Measurements from ENCODE around the gene RBPJ.

Gene RBPJ

DNA sequence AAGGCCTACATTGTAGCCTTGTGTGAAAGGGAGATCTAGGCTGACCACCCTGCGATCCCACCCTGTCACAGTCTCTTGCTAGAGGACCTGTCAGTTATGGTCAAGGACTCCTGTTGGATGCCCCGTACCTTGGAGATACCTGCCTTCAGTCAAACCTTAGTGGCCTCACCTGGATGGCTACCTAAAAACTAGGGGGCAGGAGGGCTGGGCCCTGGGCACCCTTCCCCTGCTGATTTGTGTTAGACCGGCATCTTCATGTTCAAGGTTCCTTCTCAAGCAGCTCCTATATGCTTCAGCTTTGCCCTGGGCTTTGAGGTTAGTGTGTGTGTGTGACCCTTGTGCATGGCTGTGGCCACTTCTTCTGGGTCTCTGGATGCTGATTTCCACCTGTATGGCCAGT, 134.1 kb downstream of the RBPJ start:
- DNase-seq (ENCODE audit: extremely low read depth in 1 of 2, low read depth in 1 of 2), result no peak

DNA sequence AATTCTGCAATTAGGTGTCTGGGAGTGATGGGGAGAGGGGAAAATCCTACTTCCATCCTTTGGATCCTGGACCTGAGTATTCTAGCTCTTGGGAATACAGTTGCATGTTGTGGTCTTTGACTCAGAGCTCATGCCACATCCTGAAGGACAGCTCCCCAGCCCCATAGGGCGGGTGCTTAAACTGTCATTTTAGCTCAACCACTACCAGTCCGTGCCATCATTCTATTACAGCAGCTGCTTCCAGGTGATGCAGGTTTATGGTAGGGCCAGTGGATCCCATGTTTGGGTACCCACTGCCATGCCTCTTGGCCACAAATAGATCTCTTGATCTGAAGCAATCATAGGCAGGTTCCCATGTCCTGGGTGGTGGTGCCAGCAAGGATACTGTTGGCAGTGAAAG, 134.8 kb downstream of the RBPJ start:
- DNase-seq (ENCODE audit: extremely low read depth in 1 of 2, low read depth in 1 of 2), result no peak

DNA sequence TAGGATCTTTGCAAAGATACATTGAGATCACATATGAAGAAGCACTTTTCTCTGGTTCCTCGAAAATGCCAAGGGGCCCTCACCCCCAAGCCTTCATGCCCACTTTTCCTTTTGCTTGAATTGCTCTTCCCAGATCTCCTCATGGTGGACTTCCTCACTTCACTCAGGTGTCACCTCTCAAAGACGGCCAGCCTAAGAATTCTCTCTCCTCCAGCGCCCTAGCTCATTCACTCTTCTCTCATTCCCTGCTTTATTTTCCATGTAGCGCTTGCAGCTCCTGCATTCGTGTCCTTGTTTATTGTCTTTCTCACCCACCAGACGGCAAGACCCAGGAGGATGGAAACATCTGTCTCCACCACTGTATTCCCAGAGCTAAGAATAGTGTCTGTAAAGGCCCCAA, 136.6 kb downstream of the RBPJ start:
- no peak for DNase-seq (ENCODE audit: extremely low read depth in 1 of 2, low read depth in 1 of 2)

DNA sequence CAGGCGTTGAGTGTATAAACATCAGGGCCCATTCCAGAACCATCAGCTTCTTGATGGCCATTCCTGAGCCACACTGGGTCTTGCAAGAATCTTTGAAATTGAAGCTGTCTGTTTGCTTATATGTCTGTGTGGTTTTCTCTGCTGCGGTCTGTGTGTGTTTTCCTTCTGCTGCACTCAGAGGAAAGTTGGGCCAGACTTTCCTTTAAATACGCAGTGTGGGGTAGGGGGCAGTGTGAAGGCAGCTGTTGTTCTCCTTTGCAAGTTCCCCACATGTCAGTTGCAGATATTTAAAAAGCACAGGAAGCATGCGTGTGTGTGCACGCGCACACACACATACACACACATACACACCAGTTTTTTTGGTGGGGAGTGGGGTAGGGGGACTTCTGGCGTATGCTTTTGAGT, 137.3 kb downstream of the RBPJ start:
- no peak for DNase-seq (ENCODE audit: extremely low read depth in 1 of 2, low read depth in 1 of 2)

DNA sequence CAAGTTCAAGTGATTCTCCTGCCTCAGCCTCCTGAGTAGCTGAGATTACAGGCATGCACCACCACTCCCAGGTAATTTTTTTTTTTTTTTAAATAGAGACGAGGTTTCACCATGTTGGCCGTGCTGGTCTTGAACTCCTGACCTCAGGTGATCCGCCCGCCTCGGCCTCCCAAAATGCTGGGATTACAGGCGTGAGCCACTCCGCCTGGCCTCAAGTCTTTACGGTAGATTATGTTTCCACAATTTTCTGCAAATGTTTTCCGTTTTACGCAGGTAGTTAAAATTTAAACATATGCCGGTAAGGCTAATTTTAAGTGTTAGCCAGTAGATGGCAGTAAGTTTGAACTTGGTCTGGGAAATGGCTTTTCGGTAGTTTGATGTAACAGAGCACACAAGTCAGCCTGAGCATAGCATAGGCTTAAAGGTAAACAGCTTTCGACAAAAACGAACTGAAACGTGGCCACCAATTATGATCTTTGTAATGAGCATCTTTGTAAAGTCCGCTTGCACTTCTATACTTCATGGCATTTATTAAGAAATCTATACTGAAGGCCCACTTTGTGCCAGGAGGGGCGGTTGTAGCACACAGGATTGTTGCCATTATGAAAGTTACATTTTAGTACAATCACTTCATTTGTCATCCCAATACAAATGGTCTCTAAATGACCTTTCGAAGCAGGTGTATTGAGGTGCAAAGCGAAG, 138.4 kb downstream of the RBPJ start:
- no peak for DNase-seq (ENCODE audit: extremely low read depth in 1 of 2, low read depth in 1 of 2)

DNA sequence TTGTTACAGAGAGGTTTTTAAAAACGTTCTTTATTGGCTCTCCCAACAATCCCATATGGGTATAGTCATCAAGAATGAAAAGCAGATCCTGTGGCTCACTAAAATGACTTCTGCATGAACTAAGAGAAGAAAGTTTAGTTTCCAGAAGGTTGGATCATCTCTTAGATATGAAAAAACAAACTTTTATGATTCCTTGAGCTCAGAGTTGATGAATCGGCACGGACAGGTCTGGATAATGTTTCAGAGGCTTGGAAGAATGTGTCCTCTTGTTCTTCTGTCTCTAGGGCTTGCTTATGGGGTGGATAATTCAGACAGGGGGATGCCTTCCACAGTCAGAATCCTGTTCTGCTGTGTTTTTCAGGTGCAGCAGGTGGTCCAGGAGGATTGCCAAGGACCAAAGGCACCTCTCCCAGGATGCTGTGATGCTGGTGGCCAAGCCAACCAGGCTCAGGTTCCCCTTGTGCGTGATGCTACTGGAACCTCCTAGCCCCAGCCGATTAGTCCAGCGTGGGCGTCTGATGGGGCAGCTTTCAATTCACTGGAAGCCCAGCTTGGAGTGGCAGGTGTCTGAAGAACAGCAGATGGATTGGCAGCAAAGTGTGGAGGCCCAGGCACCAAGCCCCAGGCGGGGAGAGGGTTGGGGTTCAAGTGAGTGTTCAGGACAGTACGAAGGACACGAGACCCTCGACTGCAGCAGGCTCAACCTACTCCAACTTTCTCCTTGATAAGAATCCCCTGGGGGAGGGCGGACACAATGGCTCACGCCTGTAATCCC, 139.1 kb downstream of the RBPJ start:
- no peak for DNase-seq (ENCODE audit: extremely low read depth in 1 of 2, low read depth in 1 of 2)

DNA sequence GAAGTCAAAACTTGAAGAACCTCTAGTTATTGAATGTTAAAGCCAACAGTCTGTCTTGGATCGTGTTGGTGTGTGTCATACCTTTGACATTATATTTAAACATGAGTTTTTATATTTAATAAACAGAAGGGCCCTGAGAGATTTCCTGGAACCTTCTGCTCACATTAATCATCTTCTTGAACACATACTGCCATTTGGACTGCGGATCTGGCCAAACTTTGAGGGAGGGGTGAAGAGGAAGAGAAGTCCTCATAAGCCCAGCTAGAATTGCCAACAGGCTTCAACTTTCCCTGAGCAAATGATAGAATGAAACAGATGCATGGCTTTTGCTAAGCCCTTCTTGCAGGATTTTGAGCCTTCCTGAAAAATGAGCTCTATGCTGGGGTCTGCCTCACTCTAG, 142.1 kb downstream of the RBPJ start:
- no peak for DNase-seq (ENCODE audit: extremely low read depth in 1 of 2, low read depth in 1 of 2)

DNA sequence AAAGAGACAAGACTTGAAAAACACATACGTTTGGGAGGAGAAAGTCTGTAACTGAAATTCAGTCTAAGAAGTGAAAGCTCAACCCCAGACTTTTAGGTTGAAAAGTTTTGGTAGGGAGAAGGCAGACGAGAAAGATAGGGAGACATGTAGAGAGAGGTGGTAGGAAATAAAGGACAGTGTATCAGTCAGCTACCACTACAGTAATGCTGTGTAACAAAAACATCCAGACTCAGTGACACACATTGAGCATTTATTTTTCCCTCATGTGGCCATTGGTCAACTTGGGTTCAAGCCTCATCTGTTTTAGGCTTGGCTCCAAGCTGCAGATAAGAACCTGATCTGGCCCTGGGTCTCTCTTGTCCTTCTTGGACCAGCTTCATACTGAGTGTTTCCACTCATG, 142.6 kb downstream of the RBPJ start:
- DNase-seq (ENCODE audit: extremely low read depth in 1 of 2, low read depth in 1 of 2), result no peak

DNA sequence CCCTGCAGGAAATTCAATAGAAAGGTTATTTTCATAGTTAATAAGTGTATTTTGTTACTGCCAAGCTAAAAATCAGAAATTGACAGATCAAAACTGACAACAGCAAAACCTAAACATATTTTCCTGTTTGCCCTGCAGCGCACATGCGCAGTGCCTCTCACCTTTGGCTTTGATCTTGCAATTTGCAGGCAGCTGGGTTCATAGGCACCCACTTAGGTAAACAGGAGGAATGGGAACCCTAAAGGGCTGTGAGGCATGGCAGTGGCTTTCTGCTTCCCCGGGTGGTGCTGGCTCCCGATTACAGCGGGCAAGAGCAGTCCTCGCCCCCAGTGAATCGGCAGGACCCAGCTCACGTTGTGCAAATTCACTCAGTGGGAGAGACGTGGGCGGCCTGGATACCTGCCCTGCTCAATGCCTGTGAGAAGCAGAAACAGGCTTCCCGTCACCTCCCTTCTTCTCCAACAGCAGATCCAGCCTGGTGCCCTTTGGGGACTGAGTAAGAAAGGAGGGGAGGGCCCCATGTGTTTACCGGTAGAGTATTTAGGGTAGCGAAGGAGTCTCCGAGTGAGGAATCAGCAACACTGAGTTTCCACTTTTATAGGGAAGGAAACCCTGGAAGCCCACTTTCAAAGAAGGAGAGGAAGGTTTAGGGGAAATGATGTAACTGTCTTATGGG, 143.7 kb downstream of the RBPJ start:
- no peak for DNase-seq (ENCODE audit: extremely low read depth in 1 of 2, low read depth in 1 of 2)

DNA sequence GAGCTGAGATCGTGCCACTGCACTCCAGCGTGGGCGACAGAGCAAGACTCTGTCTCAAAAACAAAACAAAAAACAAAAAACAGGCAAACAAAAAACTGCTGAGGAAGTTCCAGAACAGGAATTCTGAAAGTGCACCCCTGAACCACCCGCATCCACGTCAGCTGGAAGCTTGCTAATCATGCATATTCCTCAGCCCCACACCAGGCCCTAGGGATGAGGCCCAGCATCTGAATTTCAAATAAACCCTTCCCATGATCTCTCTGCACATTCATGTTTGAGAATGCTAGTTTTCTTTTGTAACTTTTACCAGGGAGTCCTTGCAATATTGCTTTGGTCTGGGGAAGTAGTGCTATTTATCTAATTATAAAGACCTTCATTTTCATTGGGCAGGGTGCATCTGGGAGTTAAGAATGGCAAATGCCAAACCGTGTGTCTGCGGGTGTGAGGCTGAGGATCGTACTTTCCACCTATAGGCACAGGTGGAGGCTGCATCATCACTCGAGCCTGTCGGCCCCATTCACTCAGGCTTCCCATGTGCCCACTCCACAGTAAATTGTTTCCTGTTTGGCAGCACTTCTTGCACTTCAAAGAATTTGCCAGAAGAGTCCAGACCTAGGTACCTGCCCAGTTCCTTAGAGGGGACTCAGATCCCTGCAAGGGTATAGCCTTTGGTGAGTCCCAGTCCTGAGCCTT, 145.9 kb downstream of the RBPJ start:
- no peak for DNase-seq (ENCODE audit: extremely low read depth in 1 of 2, low read depth in 1 of 2)

DNA sequence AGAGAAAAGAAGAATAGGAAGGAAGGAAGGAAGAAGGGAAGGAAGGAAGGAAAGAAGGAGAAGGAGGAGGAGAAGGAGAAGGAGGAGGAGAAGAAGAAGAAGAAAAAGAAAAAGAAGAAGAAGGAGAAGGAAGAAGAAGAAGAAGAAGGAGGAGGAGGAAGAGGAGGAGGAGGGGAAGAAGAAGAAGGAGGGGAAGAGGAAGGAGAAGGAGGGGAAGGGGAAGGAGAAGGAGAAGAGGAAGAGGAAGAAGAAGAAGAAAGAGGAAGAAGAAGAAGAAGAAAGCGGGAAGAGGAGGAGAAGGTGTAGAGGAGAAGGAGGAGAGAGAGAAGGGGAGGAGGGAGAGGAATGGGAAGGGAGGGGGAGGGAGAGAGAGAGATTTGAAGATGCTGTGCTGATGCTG, 146.9 kb downstream of the RBPJ start:
- no peak for DNase-seq (ENCODE audit: extremely low read depth in 1 of 2, low read depth in 1 of 2)

DNA sequence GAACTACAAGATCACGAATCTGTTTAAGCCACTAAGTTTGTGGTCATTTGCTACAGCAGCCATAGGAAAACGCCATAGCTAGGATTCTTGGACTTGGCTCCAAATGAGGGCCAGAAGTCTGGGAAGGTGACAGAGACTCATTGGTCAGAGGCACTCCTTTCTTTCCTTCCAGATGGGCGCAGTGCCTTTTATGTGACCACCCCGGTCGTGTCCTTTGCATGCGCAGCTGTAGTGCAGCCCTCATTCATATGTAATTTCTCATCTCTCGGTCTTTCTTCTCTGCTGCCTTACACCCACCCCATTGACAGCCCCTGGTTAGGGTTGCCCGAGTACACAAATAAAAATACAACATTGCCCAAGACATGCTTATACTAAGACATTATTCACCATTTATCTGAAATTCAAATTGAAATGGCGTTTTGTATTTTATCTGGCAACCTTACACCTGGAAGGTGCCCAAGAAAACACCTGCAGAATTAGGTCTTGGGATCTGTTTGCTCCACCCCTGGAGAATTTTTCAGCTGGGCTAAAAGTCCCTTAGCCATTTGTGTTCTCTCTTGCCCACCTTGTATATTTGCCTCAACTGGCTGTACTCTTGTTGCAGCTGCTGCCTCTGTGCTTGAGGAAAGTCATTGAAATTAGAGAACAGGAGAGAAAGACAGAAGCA, 147.6 kb downstream of the RBPJ start:
- no peak for DNase-seq (ENCODE audit: extremely low read depth in 1 of 2, low read depth in 1 of 2)

DNA sequence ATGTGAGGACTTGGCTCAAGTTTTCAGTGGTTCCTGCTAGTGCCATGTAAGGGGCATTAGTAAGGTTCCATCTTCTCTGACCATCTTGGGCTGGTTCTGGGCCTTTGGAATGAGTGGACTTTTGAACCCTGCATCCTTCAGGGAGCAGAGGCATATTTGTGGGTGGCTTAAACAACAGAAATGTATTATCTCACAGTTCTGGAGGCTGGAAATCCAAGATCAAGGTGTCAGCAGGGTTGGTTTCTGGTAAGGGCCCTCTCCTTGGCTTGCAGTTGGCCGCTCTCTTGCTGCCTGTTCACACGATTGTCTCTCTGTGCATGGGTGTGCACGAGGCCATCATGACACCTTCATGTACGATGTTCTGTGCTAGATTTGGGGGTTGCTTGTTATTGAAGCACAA, 148.2 kb downstream of the RBPJ start:
- no peak for DNase-seq (ENCODE audit: extremely low read depth in 1 of 2, low read depth in 1 of 2)

DNA sequence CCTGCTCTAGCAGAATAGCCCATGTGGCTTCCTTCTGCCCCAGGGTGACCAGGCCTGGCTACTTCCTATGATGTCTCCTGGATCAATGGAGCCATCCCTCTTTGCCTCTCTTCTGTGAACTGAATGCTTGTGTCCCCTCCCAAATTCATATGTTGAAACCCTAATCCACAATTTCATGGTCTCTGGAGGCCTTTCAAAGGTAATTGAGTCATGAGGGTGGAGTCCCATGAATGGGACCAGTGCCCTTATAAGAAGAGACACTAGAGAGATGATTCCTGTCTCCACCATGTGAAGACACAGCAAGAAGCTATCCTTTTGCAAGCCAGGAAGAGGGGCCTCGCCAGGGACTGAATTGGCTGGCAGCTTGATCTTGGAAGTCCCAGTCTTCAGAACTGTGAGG, 151.1 kb downstream of the RBPJ start:
- no peak for DNase-seq (ENCODE audit: extremely low read depth in 1 of 2, low read depth in 1 of 2)

DNA sequence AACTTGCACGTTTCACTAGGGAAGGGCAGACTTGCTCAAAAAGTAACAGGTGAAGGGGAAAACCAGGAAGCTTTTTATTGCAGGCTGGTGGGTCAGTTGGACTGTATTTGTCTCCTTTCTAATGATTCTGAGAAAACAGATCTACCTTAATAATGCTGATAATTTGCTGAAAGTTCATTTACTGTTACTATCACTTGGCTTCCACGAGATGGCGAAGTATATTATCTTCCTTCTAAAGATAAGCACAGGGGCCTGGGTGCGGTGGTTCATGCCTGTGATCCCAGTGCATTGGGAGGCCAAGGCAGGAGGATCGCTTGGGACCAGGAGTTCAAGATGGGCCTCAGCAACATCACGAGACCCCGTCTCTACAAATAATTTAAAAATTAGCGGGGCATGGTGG, 153.1 kb downstream of the RBPJ start:
- no peak for DNase-seq (ENCODE audit: extremely low read depth in 1 of 2, low read depth in 1 of 2)

DNA sequence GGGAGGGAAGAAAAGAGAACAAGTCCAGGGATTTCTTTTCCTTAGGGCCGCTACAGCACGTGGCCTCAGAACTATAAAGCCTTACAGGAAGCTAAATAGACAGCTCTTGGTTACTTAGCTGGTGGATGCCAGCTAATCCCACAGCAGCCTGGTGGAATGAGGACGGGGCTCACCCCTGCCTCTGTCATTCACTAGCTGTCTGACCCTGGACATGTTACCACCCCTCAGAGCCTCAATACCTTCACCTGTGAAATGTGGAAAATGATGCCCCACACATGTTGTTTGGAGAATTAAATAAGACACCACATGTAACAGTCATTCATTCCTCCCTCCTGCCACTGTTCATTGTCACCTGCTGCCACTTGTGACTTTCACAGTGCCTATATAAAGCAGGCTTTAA, 153.7 kb downstream of the RBPJ start:
- no peak for DNase-seq (ENCODE audit: extremely low read depth in 1 of 2, low read depth in 1 of 2)

DNA sequence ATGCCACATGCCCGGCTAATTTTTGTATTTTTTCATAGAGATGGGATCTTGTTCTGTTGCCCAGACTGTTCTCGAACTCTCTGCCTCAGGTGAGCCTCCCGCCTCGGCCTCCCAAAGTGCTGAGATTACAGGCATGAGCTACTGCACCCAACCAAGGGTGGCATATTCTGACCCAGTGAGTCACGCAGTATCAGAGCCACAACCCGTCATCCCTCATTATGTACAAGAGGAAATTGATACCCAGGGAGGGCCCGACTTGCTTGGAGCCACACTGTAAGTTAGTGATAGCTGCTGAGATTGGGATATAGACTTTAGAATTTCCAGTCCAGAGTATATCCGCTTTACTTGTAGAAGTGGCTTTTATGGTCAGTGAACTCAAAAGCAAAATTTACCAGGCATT, 154.9 kb downstream of the RBPJ start:
- no peak for DNase-seq (ENCODE audit: extremely low read depth in 1 of 2, low read depth in 1 of 2)

DNA sequence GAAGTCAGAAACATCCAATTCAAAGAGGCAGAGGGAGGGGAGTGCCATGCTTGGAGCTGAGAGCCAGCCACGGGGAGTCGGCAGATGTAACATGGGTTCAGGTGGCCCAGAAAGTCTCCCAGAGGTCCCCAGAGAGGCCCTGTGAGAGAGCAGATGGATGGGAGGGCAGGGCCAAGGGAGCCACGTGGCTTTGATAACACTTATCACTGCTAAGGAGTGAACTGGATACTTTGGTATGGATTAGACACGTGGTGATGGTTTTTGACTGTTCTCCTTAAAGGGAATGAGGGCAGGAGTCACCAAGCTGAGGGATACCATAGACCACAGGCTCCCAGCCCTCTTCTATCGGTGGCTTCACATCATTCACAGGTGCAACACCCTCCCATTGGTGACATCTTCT, 155.7 kb downstream of the RBPJ start:
- DNase-seq (ENCODE audit: extremely low read depth in 1 of 2, low read depth in 1 of 2), result no peak

DNA sequence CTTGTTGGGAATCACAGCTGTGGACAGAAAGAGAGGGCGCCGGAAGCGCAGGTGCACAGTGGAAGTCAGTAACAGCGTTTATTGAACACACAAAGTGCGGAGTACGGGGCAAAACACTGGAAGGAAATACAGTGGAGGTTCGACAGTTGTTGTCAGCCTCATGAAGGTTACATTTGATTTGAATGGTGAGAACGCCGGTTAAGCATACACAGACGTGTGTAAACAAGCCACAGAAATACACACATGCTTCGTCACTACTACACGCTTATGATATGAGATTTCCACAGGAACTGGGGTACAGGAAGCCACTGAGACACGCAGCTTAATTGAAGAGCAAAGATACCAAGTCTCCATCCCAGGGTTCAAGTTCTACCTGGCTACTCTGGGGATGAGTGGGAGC, 157.5 kb downstream of the RBPJ start:
- no peak for DNase-seq (ENCODE audit: extremely low read depth in 1 of 2, low read depth in 1 of 2)

DNA sequence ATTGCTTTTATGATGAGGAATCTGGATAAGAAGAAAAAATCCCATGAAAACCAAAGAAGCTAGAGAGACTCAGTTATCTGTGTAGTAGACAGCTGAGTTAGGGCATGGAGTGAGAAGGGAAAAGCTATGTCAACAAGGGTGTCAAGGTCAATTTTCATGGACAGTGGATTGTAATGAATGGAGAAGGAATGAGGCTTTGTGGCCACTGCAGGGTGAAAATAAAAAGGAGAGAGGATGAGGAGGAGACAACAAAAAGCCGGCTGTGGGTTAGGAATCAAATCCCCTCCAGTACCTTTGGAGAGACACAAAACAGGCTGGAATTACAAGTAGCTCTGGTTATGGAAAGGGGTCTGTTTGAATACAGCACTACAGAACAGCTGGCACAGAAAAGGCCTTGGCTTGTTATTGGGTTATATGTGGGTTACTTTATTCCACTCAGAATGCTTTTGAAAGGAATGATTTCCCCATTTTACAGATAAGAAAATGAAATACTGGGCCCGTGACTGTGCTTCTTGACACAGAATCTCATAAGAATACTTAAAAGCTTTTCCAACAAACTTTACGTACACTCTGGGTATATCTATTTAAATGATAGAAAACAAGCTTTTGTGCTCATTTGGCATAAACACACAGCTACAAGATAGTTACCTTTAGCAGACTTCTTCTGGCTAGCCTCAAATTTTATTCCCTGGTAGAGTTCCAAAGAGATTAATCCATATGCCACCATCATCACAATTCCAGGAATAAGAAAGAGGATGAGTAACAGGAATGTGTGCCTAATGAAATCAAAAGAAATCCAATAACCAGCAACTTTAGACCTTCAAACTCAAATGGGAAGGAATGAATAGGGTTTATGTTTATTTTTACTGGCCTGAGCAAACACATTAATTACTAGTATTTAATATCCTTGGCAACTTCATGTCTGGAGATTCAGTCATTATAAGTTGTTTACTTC, 162.0 kb downstream of the RBPJ start:
- no peak for DNase-seq (ENCODE audit: extremely low read depth in 1 of 2, low read depth in 1 of 2)

Data from activated CD8-positive, alpha-beta memory T cell treated with anti-CD3 and anti-CD28 coated beads for 1 hour (primary cell).